OCI-M2 (cell line): ENCODE results near the gene TRPM7.
"Not testable (repeated sequence)": the region's sequence is repeated elsewhere in the genome, so short reads cannot be mapped to it uniquely, and the experiment has no call there.

Experiments used
- DNase-seq: peaks from one replicate; lab custom pipeline; 2025; ENCODE audit not compliant: unreplicated experiment; lab: John Stamatoyannopoulos, UW

Gene TRPM7

DNA sequence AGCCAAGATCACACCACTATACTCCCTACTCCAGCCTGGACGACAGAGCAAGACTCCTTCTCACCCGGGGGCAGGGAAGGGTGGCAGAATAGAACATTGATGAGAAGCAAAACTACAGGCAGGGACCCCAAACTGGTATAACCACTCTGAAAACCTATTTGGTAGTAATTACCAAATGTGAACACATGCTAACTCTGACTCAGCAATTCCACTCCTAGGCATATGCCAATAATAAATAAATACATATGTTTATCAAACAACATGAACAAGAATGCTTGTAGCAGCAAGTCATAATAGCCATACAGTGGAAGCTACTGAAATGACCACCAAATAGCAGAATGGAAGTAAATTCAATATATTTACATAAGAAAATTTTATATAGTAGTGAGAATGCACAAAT, 109.1 kb downstream of the TRPM7 start:
- DNase-seq = no peak

DNA sequence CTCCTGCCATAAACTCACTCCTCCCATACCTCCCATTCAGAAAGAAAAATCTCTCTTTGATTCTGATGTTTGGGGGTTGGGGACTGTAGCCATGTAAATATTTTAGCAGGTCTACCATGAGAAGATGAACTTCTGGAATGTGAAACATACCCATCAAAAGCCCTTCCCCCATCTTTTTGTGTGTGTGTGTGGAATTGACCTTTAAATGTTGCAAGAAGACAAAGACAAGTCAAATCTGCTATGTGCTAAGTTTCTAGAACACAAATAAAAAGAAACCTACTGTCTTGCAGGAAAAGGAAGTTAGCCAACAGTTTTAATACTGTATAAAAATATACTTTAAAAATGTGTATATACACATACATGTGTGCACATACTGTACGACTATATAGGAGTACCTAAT, 110.4 kb downstream of the TRPM7 start:
- no peak for DNase-seq

DNA sequence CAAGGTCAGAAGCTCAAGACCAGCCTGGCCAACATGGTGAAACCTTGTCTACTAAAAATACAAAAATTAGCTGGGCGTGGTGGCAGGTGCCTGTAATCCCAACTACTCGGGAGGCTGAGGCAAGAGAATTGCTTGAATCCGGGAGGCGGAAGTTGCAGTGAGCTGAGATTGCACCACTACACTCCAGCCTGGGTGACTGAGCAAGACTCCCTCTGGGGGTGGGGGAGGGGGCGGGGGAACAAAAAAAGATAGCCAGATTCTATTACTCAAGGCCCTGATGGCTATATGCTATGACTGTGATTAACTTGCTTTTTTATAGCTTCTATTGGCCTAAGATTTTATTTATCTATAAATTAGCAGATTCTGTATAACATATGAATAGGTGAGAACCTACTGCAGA, 112.8 kb downstream of the TRPM7 start:
- DNase-seq = not testable (repeated sequence)

DNA sequence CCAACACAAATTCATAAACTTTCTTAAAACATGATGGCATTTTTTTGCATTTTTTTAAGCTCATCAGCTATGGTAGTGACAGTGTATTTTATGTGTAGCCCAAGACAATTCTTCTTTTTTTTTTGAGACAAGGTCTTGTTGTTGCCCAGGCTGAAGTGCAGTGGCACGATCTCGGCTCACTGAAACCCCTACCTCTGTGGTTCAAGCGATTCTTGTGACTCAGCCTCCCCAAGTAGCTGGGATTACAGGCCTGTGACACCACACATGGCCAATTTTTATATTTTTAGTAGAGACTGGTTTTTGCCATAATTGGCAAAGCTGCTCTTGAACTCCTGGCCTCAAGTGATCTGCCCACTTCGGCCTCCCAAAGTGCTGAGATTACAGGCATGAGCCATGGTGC, 122.8 kb downstream of the TRPM7 start:
- no peak for DNase-seq

GRCh38 chr15:50562735-50563640, 123.6 kb downstream of the TRPM7 start:
- no peak for DNase-seq

GRCh38 chr15:50558012-50558411, 128.6 kb downstream of the TRPM7 start:
- no peak for DNase-seq

DNA sequence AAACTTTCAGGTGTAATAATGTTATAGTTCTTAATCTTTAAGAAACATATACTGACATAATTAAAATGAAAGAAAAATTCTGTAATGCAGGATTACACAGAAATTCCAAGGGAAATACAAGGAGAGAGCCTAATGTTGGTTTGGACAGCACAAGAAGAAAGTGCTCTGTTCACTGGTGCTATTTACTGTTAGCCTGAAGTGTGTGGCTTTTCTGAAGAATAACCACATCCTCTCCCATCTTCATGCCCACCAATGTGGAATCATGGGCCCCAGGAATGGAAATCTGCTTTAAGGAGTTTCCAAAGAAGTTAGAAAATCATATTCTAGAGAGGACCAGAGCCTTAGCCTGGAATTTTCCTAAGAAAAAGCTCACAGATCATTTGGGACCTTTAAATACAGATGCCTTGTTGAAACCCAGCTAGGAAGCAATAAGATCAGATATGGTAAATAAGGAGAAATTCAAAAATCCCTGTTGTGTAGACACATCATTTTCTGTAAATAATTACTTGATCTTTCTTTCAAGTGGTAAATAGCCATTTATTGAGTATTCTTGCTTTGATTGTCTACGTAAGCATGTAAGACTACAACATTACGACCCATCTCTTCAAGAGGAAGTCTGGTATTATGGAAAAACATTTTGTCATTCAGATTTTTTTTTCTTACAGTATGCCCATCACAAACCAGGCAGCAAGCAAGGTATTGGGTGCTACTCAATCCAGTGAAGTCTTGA, 129.8 kb downstream of the TRPM7 start:
- no peak for DNase-seq

GRCh38 chr15:50552238-50552637, 134.4 kb downstream of the TRPM7 start:
- DNase-seq = no peak

GRCh38 chr15:50549326-50549725, 137.3 kb downstream of the TRPM7 start:
- no peak for DNase-seq

GRCh38 chr15:50546566-50546965, 140.0 kb downstream of the TRPM7 start, which contains the start of gene USP50:
TSS of gene USP50 (minus strand) at chr15:50546666. CDS start at chr15:50546525, 141 bp downstream.
- no peak for DNase-seq

GRCh38 chr15:50544368-50544767, 142.2 kb downstream of the TRPM7 start:
- no peak for DNase-seq

GRCh38 chr15:50543556-50543955, 143.0 kb downstream of the TRPM7 start:
- DNase-seq = no peak

DNA sequence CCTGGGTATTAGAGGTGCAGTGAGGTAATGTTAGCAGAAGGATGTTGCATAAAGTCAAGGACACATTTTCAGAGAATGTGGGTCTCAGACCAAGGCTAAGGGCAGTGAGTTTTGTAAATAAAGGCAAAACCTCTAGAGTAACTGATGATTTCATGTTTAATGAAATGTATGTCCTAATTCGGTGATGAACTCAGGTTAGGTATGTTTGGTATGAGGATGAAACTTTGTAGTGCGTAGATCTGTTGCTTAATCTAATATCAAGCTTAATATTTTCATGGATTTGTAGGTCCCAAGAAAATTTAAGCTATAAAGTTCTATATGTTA, 143.7 kb downstream of the TRPM7 start:
- no peak for DNase-seq

- DNase-seq = no peak
These were observed 154.8 kb downstream of the TRPM7 start for GRCh38 chr15:50531766-50532165.

- no peak for DNase-seq
These were observed 155.4 kb downstream of the TRPM7 start for GRCh38 chr15:50531163-50531562.

DNA sequence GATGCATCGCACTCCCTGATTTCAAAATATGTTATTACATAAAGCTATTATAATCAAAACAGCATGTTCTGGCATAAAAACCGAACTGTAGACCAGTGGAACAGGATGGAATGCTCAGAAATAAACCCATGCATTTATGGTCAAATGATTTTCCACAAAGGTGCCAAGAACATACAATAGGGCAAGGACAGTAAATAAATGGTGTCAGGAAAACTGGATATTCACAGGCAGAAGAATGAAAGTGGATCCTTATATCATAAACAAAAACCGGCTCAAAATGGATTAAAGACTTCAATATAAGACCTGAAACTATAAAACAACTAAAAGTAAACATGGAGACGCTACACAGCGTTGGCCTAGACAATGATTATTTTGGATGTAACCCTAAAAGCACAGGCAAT, 162.7 kb downstream of the TRPM7 start:
- DNase-seq = no peak

DNA sequence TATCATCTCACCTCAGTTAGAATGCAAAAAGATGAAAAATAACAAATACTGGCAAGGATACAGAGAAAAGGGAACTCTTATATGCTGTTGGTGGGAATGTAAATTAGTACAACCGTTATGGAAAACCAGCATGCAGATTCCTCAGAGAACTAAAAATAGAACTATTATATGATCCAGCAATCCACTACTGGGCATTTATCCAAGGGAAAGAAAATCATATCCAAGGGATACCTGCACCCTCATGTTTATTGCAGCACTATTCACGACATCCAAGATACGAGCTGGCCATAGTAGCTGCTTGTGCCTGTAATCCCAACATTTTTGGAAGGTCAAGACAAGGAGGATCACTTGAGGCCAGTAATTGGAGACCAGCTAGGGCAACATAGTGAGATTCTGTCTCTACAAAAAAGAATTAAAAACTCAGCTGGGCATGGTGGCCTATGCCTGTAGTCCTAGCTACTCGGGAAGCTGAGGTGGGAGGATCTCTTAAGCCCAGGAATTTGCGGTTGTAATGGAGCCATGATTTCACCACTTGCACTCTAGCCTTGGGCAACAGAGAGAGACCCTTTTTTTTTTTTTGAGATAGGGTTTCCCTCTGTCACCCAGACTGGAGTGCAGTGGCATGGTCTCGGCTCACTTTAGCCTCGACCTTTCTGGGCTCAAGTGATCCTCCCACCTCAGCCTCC, 166.7 kb downstream of the TRPM7 start:
- no peak for DNase-seq

DNA sequence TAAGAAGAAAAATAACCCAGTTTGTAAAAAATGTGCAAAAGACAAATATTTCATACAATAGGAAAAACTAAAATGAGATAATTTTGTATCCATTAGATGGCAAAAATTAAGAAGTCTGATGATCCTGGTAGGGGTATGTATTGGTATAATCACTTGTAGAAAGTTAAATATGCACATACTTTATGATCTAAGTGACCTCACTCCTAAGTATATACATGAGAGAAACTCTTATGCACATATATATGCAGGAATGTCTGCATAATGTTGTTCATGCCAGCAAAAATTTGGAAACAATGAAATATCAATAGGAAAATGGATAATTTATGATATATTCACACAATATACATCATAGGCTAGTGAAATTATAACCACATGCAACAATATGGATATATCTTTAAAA, 173.6 kb downstream of the TRPM7 start:
- DNase-seq = no peak
